Fibroblast of skin of left biceps (primary cell): ENCODE data around the gene CALCOCO1.
"Not testable (repeated sequence)": the region's sequence is repeated elsewhere in the genome, so short reads cannot be mapped to it uniquely, and the experiment has no call there.

Source experiments
- DNase-seq, 2 experiments: peaks; one replicate each; pipeline ENCODE4 v3.0.0-alpha.2; 2013; ENCODE audit warnings: low read depth in 2 of 2

The CALCOCO1 gene

DNA sequence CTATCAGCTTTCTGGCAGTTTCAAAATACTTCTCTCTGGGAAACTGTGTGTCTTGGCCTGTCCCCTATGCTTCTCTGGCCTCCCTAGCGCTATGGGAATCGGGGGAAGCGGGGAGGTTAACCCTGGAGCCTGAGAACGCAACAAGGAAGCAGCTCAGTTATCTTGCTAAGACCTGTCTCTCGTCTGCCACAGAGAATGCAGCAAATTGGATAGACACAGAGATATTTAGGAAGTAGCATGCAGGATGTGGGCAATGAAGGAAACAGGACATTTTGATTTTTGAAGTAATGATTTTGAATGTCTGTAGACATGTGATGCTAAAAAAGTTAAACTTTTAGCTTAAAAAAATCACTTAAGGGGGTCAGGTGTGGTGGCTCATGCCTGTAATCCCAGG, 6.6 kb upstream of the CALCOCO1 start:
- no peak for DNase-seq

DNA sequence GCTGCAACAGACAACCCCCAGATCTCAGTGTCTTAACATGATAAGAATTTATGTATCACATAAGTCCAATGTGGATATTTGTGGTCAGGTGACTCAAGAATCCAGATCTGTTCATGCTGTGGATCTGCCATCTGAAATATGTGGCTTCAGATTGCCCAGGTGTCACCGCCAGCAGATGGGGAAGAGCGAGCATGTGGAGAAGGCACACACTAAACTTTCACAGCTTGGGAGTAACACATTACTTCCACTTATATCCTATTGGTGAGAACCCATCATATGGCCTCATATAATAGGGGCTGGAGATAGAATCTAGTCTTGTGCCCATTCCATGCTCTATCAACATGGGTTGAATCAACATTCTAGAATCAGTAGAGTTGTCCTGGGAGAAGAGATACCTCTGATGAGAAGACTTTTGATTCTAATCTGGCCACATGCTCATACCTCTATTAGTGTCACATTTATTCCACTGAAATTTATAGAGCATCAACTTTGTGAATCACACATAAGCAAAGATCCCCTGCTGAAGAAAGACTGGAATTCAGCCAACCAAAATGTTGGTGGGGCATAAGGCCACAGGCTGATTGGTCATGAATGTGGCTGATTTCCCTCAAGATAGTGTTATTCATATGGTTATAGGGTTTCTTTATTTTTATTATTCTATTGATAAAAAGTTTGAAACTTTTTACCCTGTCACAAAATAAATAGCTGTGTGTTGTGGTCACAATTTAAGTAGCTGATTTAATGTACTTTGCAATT, 6.0 kb upstream of the CALCOCO1 start:
- no peak for DNase-seq

DNA sequence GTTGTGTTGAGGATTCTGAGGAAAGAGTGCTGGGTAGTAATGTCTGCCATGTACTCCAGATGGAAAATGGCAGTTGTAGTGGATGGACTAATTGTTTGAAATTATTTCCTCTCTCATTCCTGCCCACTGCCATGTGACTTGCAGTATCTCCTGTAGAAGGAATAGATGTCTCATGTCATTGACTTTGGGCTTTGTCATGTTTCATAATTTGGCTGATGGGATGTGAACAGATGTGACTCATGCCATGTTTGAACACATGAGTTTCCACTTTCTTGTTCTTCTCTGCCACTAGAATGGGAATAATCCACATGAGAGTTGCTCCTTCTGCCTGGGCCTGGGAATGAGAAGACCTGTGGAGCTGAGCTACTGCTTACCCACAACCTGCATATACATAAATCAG, 2.4 kb upstream of the CALCOCO1 start:
- no peak for DNase-seq

DNA sequence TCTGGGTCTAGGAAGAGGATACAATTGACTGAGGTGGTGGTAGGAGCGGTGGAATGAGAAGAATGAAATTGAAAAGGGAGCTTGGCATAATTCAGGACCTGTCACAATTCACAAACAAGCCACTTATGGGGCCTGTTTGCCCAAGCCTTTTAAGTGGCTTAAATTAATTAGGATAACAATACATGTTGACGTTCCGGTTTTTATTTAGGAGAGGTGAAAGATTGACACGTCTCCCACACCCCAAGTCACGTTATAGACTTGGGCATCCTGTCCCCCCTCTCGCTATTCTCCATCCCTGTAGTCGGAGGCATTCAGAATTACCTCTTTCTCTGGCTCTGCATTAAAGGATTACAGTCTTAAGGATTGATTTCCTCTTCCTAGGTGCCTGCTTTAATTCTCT, 954 bp upstream of the CALCOCO1 start:
- no peak for DNase-seq

DNA sequence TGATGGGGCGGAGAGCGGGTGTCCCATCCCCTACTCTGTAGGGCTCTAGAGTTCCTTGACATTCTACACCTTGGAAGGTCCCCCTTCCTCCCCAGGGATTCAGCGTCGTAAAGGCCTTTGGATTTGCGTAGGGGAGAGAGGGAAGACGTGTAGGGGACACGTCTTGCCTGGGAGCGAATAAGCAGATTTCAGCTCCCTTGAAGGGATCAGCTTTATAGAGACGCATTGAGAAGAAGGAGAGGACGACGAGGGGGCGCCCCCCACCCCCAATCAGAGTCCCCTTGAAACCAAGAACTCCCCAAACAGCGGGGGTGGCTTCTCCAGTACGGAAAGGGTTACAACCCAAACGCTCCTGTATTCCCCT, 324 bp downstream of the CALCOCO1 start:
- DNase-seq, result no peak

DNA sequence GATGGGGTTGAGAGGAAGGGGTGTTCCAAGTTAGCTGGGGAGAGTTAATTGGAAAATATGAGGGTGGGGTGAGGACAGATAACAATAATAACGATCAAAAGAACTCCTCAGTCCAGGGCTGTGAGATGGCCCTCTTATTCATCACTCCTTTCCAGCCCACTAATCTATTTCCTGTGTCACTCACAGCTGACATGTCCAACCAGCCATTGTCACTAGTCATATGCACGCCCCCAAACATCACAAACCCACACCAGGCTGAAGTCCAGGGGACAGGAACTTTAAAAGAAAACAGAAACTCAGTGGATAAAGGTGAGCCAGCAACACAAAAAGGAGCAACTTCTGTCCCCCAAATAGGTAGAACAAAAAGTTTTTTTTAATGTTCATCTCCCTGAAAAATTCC, 911 bp downstream of the CALCOCO1 start:
- DNase-seq, result no peak

DNA sequence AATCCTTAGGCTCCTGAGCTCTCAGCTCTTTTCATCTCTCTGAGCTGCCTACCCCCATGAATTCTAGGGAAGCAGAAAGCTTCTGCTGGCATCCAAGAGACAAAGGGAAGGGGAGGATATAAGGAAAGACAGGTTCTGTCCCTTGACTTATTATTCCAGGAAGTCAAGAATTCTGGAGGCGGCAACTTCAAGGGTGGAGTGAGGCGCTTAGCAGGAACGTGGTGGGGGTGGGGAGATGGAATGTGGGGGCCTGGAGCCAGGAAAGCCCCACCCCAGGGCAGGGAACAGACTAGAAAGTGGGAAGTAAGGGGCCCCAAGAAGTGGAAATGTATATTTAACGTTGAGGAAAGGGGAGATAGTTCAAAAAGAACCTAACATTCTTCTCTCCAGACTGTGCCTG, 1.4 kb downstream of the CALCOCO1 start:
- DNase-seq, result no peak

DNA sequence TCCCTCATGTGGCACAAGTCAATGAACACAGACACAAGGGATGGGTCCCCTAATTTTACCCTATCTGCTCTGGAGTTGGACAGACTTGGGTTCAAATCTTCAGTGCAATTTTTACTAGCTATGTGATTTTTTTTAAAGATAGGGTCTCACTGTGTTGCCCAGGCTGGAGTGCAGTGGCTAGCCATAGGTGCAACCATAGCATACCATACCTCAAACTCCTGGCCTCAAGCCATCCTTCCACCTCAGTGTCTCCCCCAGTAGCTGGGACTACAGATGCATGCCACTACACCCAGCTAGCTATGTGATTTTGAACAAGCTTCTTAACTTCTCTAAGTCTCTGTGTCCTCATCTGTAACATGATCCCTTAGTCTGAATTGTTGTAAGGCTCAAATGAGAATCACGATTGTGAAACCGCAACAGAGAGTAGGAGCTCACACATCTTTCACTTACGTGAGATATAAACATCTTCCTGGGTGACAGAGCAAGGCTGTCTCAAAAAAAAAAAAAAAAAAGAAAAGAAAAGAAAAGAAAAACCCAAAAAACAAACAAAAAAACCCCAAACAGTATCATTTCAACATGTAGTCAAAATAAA, 4.7 kb downstream of the CALCOCO1 start:
- DNase-seq, result no peak

DNA sequence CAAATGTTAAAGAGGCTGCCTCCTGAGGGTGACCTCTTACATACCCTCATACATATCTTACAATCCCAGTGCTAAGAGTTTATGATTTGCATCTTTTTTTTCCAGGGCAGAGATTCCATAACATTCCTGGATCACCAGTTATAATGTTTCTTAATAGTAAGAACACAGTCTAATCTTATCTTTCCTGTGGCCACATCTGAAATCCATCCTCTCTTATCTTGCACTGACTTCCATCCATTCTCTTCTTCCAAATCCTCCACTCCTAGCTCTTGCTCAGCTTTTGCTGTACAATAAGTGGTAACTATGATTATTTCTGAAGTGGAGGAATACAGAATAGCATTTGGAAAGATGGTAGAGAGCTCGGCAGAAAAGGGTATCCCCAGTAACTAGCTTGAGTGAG, 6.3 kb downstream of the CALCOCO1 start:
- no peak for DNase-seq

DNA sequence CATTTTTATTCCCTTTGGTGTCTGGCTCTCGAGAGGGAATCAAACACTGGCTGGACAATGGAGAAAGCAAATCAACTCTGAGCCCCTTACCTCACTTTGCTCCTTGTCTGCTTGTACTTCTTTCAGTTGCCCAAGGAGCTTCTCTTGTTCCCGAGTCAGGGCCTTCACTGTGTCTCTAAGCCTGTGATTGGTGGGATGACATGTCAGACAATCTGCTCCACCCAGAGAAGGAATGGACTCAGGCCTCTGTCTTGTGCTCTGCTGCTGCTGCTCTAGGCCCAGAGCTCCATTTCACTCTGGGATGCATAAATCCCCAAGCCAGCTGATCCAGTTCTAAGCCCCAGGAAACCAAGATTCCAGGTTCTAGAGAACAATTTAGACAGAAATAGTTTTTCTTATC, 7.6 kb downstream of the CALCOCO1 start:
- no peak for DNase-seq

DNA sequence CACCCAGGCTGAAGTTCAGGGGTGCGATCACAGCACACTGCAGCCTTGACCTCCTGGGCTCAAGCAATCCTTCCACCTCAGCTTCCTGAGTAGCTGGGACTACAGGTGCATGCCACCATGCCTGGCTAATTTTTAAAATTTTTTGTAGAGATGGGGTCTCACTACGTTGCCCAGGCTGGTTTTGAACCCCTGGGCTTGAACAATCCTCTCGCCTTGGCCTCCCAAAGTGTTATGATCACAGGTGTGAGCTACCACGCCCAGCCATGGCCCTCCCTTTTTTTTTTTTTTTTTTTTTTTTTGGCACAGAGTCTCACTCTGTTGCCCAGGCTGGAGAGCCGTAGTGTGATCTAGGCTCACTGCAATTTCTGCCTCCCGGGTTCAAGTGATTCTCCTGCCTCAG, 8.7 kb downstream of the CALCOCO1 start:
- DNase-seq, result not testable (repeated sequence)

DNA sequence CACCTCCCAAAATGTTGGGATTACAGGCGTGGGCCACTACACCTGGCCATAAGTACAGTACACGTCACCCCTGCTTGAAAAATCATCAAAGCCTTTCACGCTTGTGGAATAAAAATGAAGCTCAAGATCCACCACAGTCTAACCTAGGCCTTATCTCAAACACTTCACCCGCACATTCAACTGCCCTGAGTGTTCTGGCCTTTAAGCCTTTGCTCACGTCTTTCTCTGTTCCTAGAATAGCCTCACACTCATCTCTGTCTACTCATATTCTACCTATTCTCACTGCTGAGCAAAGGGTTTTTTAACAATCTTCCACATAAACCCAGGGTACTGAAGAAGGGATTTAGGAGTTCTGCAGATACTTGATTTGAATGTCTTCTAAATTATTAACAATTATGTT, 9.9 kb downstream of the CALCOCO1 start:
- no peak for DNase-seq

DNA sequence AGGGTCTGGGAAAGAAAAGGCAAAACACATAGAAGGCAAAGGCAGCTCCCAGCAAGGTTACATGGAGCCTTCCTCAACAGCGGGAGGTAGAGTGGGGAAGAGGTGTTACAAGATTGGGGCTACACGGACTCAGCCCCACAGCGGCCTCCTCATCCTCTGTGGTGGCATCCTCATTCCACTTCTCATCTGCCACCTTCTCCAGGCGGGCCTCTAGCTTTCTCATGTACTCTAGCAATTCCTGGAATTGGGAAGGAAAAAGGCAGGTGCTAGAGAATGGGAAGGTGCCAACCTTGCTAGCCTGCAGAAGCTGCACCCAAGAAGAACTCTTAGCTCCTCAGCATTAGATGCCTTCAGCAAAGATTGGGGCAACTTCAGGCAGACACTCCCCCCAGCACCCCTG, 13.2 kb downstream of the CALCOCO1 start:
- DNase-seq, result no peak

DNA sequence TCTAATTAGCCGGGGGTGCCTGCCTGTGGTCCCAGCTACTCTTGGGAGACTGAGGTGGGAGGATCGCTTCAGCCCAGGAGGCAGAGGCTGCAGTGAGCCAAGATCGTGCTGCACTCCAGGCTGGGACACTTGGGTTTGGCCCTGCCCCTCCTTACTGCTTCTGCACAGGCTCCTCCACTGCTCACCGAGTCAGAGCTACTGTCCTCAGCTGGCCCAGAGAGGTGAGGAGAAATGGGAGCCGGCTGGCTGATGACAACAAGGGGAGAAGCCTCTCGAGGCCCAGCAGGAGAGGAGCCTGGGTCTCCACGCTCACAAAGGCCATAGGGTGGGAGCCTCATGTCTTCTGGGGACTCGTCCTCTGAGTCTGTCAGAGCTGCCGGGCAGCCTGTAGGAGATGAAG, 13.7 kb downstream of the CALCOCO1 start:
- no peak for DNase-seq

DNA sequence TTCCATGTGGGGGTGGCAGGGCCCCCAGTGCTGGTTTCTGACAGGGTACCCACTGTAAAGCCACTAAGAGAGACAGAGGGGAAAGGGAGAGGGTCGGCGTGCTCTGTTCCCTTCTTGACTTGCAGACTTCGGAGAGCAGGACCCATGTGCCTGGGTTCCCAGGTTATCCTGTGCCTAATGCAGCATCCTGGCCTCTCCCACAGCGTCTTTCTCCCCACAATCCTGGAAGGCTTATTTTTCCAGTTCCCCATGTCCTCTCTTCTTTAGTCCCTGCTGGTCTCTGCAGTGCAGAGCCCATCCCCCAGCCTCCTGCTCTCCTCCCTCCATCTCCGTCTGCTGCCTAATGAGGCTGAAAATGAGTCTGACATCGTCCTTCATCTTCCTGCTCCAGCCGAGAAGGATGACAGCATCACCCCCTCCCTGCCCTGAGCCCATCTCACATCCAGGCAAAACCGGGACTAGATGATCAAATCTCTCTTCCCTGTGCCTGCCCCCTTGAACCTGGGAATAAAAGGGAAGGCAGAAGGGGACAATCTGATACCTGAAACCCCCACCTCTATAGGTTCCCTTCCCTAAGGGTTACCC, 15.1 kb downstream of the CALCOCO1 start:
- DNase-seq, result no peak

DNA sequence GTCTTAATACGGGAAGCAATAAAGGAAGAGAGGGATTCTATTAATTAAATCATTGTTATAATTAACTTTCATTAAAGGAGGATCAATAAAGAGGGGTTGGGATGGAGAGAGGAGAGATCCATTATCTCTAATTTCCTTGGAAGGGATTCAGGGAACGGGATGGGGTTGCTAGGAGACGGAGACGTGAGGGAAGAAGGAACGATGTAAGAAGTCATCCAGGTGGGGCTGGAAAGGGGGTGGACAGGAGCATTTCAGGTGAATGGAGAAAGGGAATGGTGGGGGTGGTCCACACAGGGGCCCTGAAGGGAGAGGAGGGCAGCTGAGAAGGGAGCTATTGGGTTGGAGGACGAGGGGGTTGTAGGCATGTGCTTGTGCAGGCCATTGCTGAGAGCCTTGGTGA, 17.2 kb downstream of the CALCOCO1 start:
- DNase-seq, result no peak

DNA sequence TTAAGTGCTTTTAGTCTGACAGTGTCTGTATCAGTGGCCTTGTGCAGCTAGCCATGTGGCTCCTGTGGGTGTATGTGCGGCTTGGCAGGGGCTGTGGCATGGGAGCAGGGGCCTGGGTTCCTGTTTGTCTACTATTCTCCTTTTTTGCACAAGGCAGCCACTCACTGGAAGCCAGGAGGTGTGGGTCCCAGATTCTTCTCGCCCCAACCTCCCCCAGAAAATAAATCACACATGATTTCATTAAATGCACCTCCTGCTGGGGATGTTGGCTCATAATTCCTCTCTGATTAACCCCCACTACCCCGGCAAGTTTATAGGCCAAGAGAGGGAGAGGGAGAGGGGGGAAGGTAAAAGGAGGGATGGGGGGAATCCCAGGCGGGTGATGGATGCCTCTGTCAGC, 17.6 kb downstream of the CALCOCO1 start:
- no peak for DNase-seq

DNA sequence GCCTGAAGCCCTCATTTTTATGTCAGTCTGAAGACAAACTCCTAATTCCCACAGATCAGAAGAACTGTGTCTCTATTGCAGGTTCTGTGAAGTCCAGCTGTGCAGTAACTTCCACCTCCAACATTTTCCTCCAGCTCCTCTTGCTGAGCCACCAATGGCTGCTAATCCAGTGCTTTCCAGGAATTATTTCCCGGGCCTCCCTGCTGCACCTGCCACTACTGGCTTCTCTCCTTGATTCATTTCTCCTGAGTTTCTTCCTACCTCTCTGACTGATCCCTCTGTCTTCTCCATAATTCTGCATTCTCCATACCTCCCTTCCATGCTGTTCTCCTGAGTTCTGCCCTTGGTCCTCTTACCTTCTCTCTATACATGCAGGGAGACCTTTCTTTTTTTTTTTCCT, 21.2 kb downstream of the CALCOCO1 start:
- no peak for DNase-seq

DNA sequence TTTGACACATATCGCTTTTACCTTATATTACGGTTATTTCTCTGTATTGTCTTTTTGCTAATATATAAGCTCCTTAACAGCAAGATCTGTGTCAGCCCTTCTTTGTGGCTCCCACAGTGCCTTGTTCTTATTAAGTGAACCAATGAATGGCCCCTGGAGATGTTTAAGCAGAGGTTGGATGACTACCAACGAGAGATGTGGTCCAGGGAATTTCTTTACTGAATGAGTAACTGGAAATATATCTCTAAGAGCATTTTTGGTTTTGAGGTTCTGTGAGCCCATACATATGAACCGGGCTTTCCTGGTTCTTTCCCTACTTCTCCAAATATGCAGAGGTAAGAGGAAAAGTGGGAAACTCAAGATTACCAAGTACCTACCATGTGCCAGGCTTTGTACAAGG, 23.5 kb downstream of the CALCOCO1 start:
- DNase-seq, result peak; percentile 45 to 56

DNA sequence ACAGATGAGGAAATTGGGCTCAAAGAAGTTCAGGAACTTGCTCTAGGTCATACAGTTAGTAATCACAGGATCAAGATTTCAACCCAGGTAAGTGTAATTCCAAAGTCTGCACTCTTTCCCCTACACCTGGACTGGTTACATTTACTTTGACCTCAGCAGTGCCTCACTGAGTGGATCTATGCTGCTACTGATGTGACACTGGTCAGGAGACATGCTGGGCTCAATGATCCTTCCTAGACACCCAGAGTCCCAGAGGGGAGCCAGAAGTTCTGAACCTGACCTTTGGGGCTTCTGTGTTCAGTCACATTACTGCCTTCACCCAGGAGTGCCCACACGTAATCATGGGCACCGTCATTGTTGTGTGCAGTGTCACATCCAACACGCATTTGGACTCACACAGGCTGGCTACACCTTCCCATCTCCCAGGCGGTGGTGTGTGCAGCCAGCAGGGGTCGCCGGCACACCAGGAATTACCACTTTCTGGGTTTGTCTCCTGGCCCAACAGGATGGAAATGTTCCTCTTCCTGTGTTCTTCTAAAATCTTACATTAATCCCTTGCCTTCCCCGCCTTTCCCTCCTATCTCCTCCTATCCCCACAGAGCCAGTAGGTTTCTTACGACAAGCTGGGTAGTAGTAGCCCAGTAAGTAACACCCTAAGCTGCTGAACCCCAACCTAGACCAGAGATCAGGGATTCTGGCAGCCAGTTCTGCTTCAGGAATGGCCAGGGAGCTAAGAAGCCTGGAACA, 25.6 kb downstream of the CALCOCO1 start:
- no peak for DNase-seq

DNA sequence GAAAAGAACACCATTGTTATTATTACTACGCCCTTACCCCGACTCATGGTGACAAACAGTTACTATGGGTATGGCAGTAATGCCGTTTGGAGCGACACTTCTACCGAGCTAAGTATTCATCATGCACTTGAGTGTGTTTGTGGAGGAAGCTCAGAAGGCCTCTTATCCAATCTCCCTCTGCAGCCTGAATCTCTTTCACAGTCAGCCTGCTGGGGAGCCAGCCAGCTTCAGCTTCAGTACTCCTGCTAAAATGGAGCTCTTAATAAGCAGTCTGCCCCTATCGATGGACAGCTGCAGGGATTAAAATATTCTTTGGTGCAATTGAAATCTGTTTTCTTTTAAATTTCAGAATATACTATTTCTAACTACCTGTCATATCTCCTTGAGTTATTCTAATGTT, 26.7 kb downstream of the CALCOCO1 start:
- no peak for DNase-seq

DNA sequence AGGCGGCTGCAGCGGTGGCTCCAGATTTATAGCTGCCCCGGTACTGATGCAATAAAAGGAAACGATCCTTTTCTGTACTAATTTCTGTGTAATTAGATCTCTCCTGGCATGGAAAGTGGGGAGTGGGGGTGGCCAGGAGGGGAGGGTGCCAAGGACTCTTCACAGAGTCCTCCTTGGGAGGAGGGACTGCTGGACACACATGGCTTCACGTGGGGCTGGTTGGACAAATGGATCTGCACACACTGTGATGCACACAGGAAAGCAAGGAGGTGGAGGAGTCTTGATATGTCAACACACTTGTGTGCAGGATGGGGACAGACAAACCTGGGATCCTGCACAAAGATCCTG, 27.6 kb downstream of the CALCOCO1 start:
- no peak for DNase-seq
